CD14-positive monocyte (primary cell): ENCODE measurements around the gene HYKK. TPM values are rescaled to one million over a fixed set of nuclear protein-coding genes. Genes with fewer than 3 reads are reported as not detected.
A peak's percentile ranks its signal among the peaks of the same experiment; 100 is the strongest.

Experiments used
- DNase-seq, 3 donors: peaks; one replicate each; pipeline ENCODE4 v3.0.0-alpha.2; 2011 to 2022
- H2AFZ ChIP-seq: 2 replicates; pipeline ENCODE4 v1.6.0; 2012; ENCODE audit warnings: mild to moderate bottlenecking, low read depth, low read length, inconsistent platforms; ENCODE audit not compliant: insufficient read depth, poor library complexity, severe bottlenecking
- H3K27ac ChIP-seq, 2 donors: 1 replicate in 1 of 2; 2 replicates in 1 of 2; pipeline ENCODE4 v1.5.1; 2012 to 2013; ENCODE audit warnings: low read length in 2 of 2, control low read depth in 1 of 2, inconsistent platforms in 1 of 2, low read depth in 1 of 2, mild to moderate bottlenecking in 1 of 2
- H3K27me3 ChIP-seq, 2 donors: one replicate each; pipeline versions ENCODE4 v1.6.0 to v1.6.1; 2011 to 2013; ENCODE audit warnings: low read length in 2 of 2; ENCODE audit not compliant: control insufficient read depth in 2 of 2, insufficient read depth in 2 of 2
- H3K36me3 ChIP-seq, 2 donors: replicated peaks in 1 of 2; 1 replicate in 1 of 2; 2 replicates in 1 of 2; pipeline versions ENCODE4 v1.5.1 to v1.6.1; 2012 to 2013; ENCODE audit warnings: low read length in 2 of 2, control low read depth in 1 of 2, inconsistent platforms in 1 of 2, mild to moderate bottlenecking in 1 of 2; ENCODE audit not compliant: insufficient read depth in 2 of 2, control insufficient read depth in 1 of 2
- H3K4me1 ChIP-seq, 2 donors: 1 replicate in 1 of 2; 2 replicates in 1 of 2; pipeline versions ENCODE4 v1.5.1 to v1.6.1; 2012 to 2013; ENCODE audit warnings: low read length in 2 of 2, control low read depth in 1 of 2, inconsistent platforms in 1 of 2, mild to moderate bottlenecking in 1 of 2, moderate library complexity in 1 of 2; ENCODE audit not compliant: insufficient read depth in 2 of 2, control insufficient read depth in 1 of 2
- H3K4me2 ChIP-seq: replicated peaks from 2 replicates; pipeline ENCODE3; 2012; ENCODE audit warnings: low read length, moderate library complexity, mild to moderate bottlenecking; ENCODE audit not compliant: poor library complexity, severe bottlenecking; ENCODE audit errors: extremely low read depth
- H3K4me3 ChIP-seq, 3 experiments: fragments of 200-600 bp in 1 of 3; sonication (generic) in 1 of 3; replicated peaks in 1 of 3; 1 replicate in 2 of 3; 2 replicates in 1 of 3; pipeline ENCODE4 v1.5.1; 2011 to 2013; ENCODE audit warnings: low read length in 3 of 3, mild to moderate bottlenecking in 3 of 3, control low read depth in 2 of 3, low read depth in 2 of 3, inconsistent platforms in 1 of 3, moderate library complexity in 1 of 3
- H3K79me2 ChIP-seq: 2 replicates; pipeline ENCODE4 v1.6.0; 2012; ENCODE audit warnings: mild to moderate bottlenecking, control low read depth, inconsistent platforms, low read length, moderate library complexity; ENCODE audit not compliant: insufficient read depth
- H3K9ac ChIP-seq: 2 replicates; pipeline ENCODE4 v1.6.0; 2017; ENCODE audit warnings: low read length, mild to moderate bottlenecking; ENCODE audit not compliant: insufficient read depth, poor library complexity, severe bottlenecking
- H3K9me3 ChIP-seq, 2 donors: replicated peaks in 1 of 2; 1 replicate in 1 of 2; 2 replicates in 1 of 2; pipeline versions ENCODE4 v1.5.1 to v1.6.1; 2012 to 2013; ENCODE audit warnings: low read length in 2 of 2, control low read depth in 1 of 2; ENCODE audit not compliant: control insufficient read depth in 1 of 2, insufficient read depth in 1 of 2
- H4K20me1 ChIP-seq: 2 replicates; pipeline ENCODE4 v1.6.0; 2012; ENCODE audit warnings: mild to moderate bottlenecking, low read length, control low read depth, moderate library complexity; ENCODE audit not compliant: insufficient read depth
- H3K27ac Mint-ChIP-seq, 7 donors: one replicate each; pipeline ENCODE4 v1.8.0; 2020; ENCODE audit warnings: mild to moderate bottlenecking in 7 of 7, mixed read lengths in 7 of 7, moderate library complexity in 6 of 7, inconsistent platforms in 2 of 7
- H3K27me3 Mint-ChIP-seq, 3 donors: one replicate each; pipeline ENCODE4 v1.8.0; 2021 to 2022; ENCODE audit warnings: low read depth in 3 of 3, mild to moderate bottlenecking in 3 of 3, mixed read lengths in 3 of 3, moderate library complexity in 3 of 3, inconsistent platforms in 1 of 3
- H3K36me3 Mint-ChIP-seq, 2 donors: one replicate each; pipeline ENCODE4 v1.8.0; 2020; ENCODE audit warnings: mixed read lengths in 2 of 2, inconsistent platforms in 1 of 2, mild to moderate bottlenecking in 1 of 2
- H3K4me1 Mint-ChIP-seq: one replicate; pipeline ENCODE4 v1.8.0; 2020; ENCODE audit warnings: mild to moderate bottlenecking, mixed read lengths
- H3K4me3 Mint-ChIP-seq, 2 donors: one replicate each; pipeline ENCODE4 v1.8.0; 2020; ENCODE audit warnings: mild to moderate bottlenecking in 2 of 2, mixed read lengths in 2 of 2, moderate library complexity in 1 of 2
- H3K9me3 Mint-ChIP-seq, 7 donors: one replicate each; pipeline ENCODE4 v1.8.0; 2020 to 2022; ENCODE audit warnings: mixed read lengths in 7 of 7, mild to moderate bottlenecking in 6 of 7, moderate library complexity in 6 of 7, inconsistent platforms in 2 of 7
- CTCF ChIP-seq: fragments of 200-600 bp; IDR thresholded peaks from one replicate; pipeline ENCODE4 v1.8.0; 2022; ENCODE audit warnings: antibody characterized with exemption, mild to moderate bottlenecking
- WGBS: methylation state at CpG from one replicate; pipeline ENCODE4 v1.1.5; 2013; ENCODE audit warnings: missing lambda C conversion rate; ENCODE audit not compliant: insufficient coverage; 5-methylcytosine and 5-hydroxymethylcytosine counted together
- intact Hi-C, 2 donors: fragments of 100-400 bp; cut with micrococcal nuclease; formaldehyde crosslinking; loops; one replicate each; pipeline versions ENCODE4 v1.15.0 to v1.15.1; 2023
- polyA minus RNA-seq: library from RNA; depleted of rRNA, polyadenylated mRNA; stranded (reverse); fragments of >200 nt; gene quantifications from 2 replicates; pipeline ENCODE4 v1.2.3, GENCODE V29; 2012
- polyA plus RNA-seq, 3 donors: library from polyadenylated mRNA; depleted of rRNA in 1 of 3; unstranded in 2 of 3; stranded (reverse) in 1 of 3; fragments of 300-500 nt in 2 of 3; fragments of >200 nt in 1 of 3; fragmentation: Illumina TruSeq in 2 of 3; gene quantifications; 1 replicate in 2 of 3; 2 replicates in 1 of 3; pipeline ENCODE4 v1.2.3, GENCODE V29; 2012 to 2021
- total RNA-seq, 12 experiments: library from RNA in 1 of 12; stranded (reverse) in 1 of 12; fragments of 120-200 nt in 1 of 12; gene quantifications; one replicate each; pipeline ENCODE4 v1.2.4 and lab custom pipeline; 2013 to 2026; ENCODE audit warnings: mixed read lengths in 6 of 12, inconsistent platforms in 1 of 12

HYKK gene
- total RNA-seq (2013), result 0.08 TPM
- under 1 TPM in 1 of 3 donors, not detected in 2; 0.04 TPM for polyA plus RNA-seq
- 0.56 TPM in 1 of 2 replicates, not detected in the other for polyA minus RNA-seq
- 0 to 2.3 (median 0.27) reads per million in 11 experiments for total RNA-seq (lab: John Stamatoyannopoulos, UW)

DNA sequence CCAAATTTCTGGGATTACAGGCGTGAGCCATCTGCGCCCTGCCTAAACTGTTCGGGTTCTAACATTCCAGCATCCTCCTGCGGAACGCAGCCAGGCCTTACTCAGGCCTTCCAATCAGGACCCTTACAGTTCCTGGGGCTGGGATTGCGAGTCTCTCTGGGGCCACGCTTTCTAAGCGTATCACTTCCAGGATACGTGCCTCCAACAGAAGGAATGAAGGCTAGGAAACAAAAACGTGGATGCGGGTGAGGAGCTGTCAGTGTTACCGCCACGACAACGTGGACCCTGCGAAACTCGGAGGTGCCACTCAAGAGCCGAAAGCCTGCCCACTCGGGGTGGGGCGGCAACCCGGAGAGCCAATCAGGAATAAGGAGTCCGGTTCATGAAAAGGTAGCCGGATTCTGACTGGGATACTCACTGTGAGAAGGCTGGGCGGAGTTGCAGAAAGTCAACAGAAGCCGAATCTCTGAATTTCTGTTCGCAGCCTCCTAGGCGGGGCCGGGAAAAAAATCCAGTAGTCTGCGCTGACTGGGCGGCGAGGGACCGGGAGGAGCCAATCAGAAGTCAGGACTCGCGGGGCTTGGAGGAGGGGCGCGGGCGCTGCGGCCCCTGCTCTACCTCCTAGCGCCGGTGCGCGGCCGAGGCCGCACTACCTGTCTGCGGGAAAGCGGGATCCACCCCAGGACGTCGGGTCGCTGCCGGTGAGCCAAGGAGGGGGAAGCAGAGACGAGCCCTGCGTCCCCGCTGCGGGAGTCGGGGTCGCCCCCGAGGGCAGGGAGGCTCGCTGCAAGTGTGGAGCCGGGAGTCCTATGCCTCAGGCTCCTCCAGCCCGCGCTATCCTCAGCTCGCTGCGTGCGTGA lies at the start of gene HYKK:
Gene HYKK, plus strand, starts transcription at position 607 of the 860 bp plus-strand sequence. CDS start 5,512 bp downstream, outside the sequence.
- H3K27me3 ChIP-seq, result peaks cover 19 to 41% of the 10 kb centered on the region in 2 donors
- no peak for TF ChIP-seq CTCF
- H3K36me3 ChIP-seq, result no peaks in the 10 kb centered on the region
- H3K27ac ChIP-seq, result no peak within 1 kb of the TSS
- H3K27me3 Mint-ChIP-seq, result peaks cover 31 to 55% (median 42%) of the 10 kb centered on the region in 3 donors
- no peaks in the 10 kb centered on the region for H3K79me2 ChIP-seq
- intact Hi-C loops, result no loop called here
- H3K4me1 ChIP-seq, result peaks cover 13 to 16% of the 10 kb centered on the region in 2 donors
- H3K9me3 ChIP-seq, result no peaks in the 10 kb centered on the region
- peak within 1 kb of the TSS; percentile 55 for H3K9ac ChIP-seq
- peak; percentile 39 to 54 (median 48) for DNase-seq
- H3K4me1 Mint-ChIP-seq, result peaks cover 19% of the 10 kb centered on the region
- H2AFZ ChIP-seq, result peak within 1 kb of the TSS; percentile 83
- peaks cover 0 to 6% (median 0%) of the 10 kb centered on the region in 7 donors for H3K9me3 Mint-ChIP-seq
- no peaks in the 10 kb centered on the region for H4K20me1 ChIP-seq
- peak within 1 kb of the TSS; percentile 87 to 98 for H3K4me3 Mint-ChIP-seq
- H3K36me3 Mint-ChIP-seq, result peaks cover 0 to 7% of the 10 kb centered on the region in 2 donors
- peak within 1 kb of the TSS; percentile 83 for H3K4me2 ChIP-seq
- WGBS, result 3% methylated on average over 62 of the region's 63 CpGs
- H3K27ac Mint-ChIP-seq, result peak within 1 kb of the TSS in 3 of 7 donors; percentile 42 to 69 (median 63)
- H3K4me3 ChIP-seq, result peak within 1 kb of the TSS; percentile 34 to 84 (median 47)

DNA sequence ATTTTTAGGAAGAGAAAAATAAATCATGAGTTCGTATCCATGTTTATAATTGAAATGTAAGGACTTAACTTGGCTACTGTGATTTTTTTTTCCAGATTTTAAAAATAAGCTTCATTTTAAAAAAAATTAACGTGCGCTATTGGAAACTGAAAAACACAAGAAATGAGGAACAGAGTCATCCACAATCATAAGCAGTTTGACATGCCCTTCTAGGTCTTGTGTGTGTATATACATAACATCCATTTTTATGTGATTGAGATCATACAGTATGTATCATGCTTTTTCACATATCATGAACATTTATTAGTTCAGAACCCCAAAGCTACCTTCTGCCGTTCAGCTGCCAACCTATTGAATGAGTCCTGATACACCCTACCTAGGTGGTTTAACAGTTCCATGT lies 46.6 kb upstream of the HYKK start:
- Histone ChIP-seq H3K27ac (peak overlapping the region in 1 of 2 donors; percentile 50), H3K27me3 (no peaks in the 10 kb centered on the region), H3K4me2 (no peak overlapping the region), H3K9ac (no peak overlapping the region), H4K20me1 (peaks cover 93% of the 10 kb centered on the region), H3K4me3 (no peak overlapping the region), H3K9me3 (no peaks in the 10 kb centered on the region), H3K36me3 (peaks cover 28 to 38% of the 10 kb centered on the region in 2 donors), H3K4me1 (peaks cover 10 to 16% of the 10 kb centered on the region in 2 donors), H3K79me2 (peaks cover 99% of the 10 kb centered on the region), H2AFZ (no peak overlapping the region)
- Mint-ChIP-seq H3K9me3 (no peaks in the 10 kb centered on the region), H3K27ac (peak overlapping the region in 2 of 7 donors; percentile 27 to 63), H3K4me3 (no peak overlapping the region), H3K27me3 (no peaks in the 10 kb centered on the region), H3K4me1 (peaks cover 30% of the 10 kb centered on the region), H3K36me3 (peaks cover 42% of the 10 kb centered on the region in 2 donors)
- TF ChIP-seq CTCF, result no peak
- intact Hi-C loops, result no loop called here
- no peak for DNase-seq
- WGBS, result 100% methylated on average over 1 of the region's 4 CpGs
